Stimulated activated memory B cell treated with anti-CD40 and anti-IgM and Interleukin-4, amounts not matched to agents 10 μg/mL and 1 μg/mL and 100 μg/mL, for 72 hours (primary cell): ENCODE results near the gene SCYGR8.
"Not testable (repeated sequence)": the region's sequence is repeated elsewhere in the genome, so short reads cannot be mapped to it uniquely, and the experiment has no call there.

Source experiments
- ATAC-seq: fragments of 150-1000 bp; cut with Tn5 transposase; 2 replicates; pipeline ENCODE4 v1.10.0; 2021
- H3K27ac Mint-ChIP-seq: one replicate; pipeline ENCODE4 v1.8.0; 2022; ENCODE audit warnings: mild to moderate bottlenecking, mixed read lengths
- H3K27me3 Mint-ChIP-seq: one replicate; pipeline ENCODE4 v1.8.0; 2022; ENCODE audit warnings: mixed read lengths
- H3K36me3 Mint-ChIP-seq: one replicate; pipeline ENCODE4 v1.8.0; 2022; ENCODE audit warnings: mixed read lengths
- H3K4me1 Mint-ChIP-seq: one replicate; pipeline ENCODE4 v1.8.0; 2022; ENCODE audit warnings: mixed read lengths
- H3K4me3 Mint-ChIP-seq: one replicate; pipeline ENCODE4 v1.8.0; 2022; ENCODE audit warnings: mild to moderate bottlenecking, moderate library complexity, mixed read lengths
- H3K9me3 Mint-ChIP-seq: one replicate; pipeline ENCODE4 v1.8.0; 2022; ENCODE audit warnings: mixed read lengths

SCYGR8 gene

GRCh38 chr2:227728035-227728434 is 17.7 kb upstream of the SCYGR8 start, which contains the start of gene SCYGR7:
SCYGR7 (plus strand) TSS chr2:227728335; CDS start chr2:227728335, 0 bp downstream.
- Mint-ChIP-seq H3K9me3 (no peaks in the 10 kb centered on the region), H3K27ac (no peak within 1 kb of the TSS), H3K36me3 (no peaks in the 10 kb centered on the region), H3K4me3 (no peak within 1 kb of the TSS), H3K27me3 (peaks cover 37% of the 10 kb centered on the region), H3K4me1 (no peaks in the 10 kb centered on the region)
- no peak for ATAC-seq

- no peak for ATAC-seq
- no peaks in the 10 kb centered on the region for H3K9me3 Mint-ChIP-seq
Measured at GRCh38 chr2:227739351-227739750, 6.3 kb upstream of the SCYGR8 start.

GRCh38 chr2:227740705-227741104 is 5.0 kb upstream of the SCYGR8 start:
- ATAC-seq, H3K27ac Mint-ChIP-seq: not testable (repeated sequence)
- H3K27me3 Mint-ChIP-seq = peaks cover 33% of the 10 kb centered on the region

More at GRCh38 chr2:227739351-227739750, 6.3 kb upstream of the SCYGR8 start:
- H3K27ac Mint-ChIP-seq = no peak overlapping the region
- no peaks in the 10 kb centered on the region for H3K36me3 Mint-ChIP-seq
- peaks cover 33% of the 10 kb centered on the region for H3K27me3 Mint-ChIP-seq
- H3K4me1 Mint-ChIP-seq = no peaks in the 10 kb centered on the region
- H3K4me3 Mint-ChIP-seq = no peak overlapping the region

DNA sequence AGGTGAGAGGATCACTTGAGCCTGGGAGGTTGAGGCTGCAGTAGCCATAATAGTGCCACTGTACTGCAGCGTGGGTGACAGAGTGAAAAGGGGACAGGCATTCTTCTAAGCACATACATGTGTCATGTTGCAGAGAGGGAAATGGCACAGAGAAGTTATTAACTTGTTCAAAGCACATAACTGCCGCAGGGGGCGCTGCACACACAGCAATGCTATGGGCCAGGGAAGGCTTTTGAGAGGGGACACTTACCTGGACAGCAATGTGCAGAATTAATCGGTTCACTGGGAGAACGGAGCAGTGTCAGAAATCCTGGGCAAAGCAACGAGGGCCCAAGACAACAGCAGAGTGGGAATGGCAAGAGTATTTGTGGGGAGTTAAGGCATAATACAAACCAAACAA is 2.4 kb downstream of the SCYGR8 start:
- Mint-ChIP-seq H3K36me3 (no peaks in the 10 kb centered on the region), H3K4me1 (no peaks in the 10 kb centered on the region), H3K4me3 (no peak overlapping the region), H3K9me3 (peaks cover 3% of the 10 kb centered on the region), H3K27me3 (peaks cover 9% of the 10 kb centered on the region), H3K27ac (no peak overlapping the region)
- no peak for ATAC-seq

More at GRCh38 chr2:227740705-227741104, 5.0 kb upstream of the SCYGR8 start:
- not testable (repeated sequence) for H3K36me3 Mint-ChIP-seq, H3K4me3 Mint-ChIP-seq, H3K4me1 Mint-ChIP-seq, H3K9me3 Mint-ChIP-seq

- not testable (repeated sequence) for H3K4me1 Mint-ChIP-seq, ATAC-seq, H3K9me3 Mint-ChIP-seq, H3K27ac Mint-ChIP-seq, H3K4me3 Mint-ChIP-seq, H3K36me3 Mint-ChIP-seq
- peaks cover 32% of the 10 kb centered on the region for H3K27me3 Mint-ChIP-seq
Measured at GRCh38 chr2:227756261-227756660, 10.6 kb downstream of the SCYGR8 start.

DNA sequence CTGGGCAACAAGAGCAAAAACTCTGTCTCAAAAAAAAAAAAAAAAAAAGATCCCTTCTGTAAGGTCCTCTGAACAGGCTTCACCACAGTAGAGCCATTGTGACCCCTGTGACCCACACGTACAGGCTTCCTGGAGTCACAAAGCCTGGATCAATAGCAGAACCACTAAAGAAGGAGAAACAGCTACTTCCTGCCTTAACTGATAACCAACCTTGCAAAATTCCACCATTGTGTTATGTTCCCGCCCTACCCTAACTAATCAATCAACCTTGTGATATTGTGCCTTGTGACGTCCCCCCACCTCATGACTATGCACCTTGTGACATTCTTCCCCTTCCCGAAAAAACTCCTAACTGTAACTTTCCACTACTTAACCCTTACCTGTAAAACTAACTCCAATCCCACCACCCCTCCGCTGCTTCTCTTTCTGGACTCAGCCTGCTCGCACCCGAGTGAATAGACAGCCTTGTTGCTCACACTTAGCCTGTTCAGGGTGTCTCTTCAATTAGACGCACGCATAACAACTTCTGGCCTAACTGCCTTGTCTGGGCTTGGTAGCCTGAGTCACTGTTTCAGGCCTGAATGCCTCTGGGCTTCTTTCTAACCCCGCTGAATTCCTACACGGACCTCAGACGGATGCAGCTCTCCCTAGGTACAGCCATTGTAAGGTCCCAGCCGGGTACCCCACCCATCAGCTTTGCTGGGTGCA is 13.9 kb downstream of the SCYGR8 start:
- Mint-ChIP-seq H3K36me3 (no peaks in the 10 kb centered on the region), H3K4me1 (no peaks in the 10 kb centered on the region), H3K27me3 (peaks cover 32% of the 10 kb centered on the region), H3K4me3 (no peak overlapping the region), H3K27ac (no peak overlapping the region), H3K9me3 (no peaks in the 10 kb centered on the region)
- no peak for ATAC-seq

GRCh38 chr2:227761740-227762476 is 16.2 kb downstream of the SCYGR8 start:
- Mint-ChIP-seq H3K27ac (no peak overlapping the region), H3K9me3 (no peaks in the 10 kb centered on the region), H3K27me3 (peaks cover 30% of the 10 kb centered on the region), H3K4me3 (no peak overlapping the region), H3K4me1 (peaks cover 6% of the 10 kb centered on the region), H3K36me3 (no peaks in the 10 kb centered on the region)
- no peak for ATAC-seq

- peaks cover 6% of the 10 kb centered on the region for H3K4me1 Mint-ChIP-seq
- H3K27me3 Mint-ChIP-seq = peaks cover 13% of the 10 kb centered on the region
- H3K36me3 Mint-ChIP-seq = no peaks in the 10 kb centered on the region
- H3K9me3 Mint-ChIP-seq = no peaks in the 10 kb centered on the region
- H3K27ac Mint-ChIP-seq = no peak overlapping the region
- no peak overlapping the region for H3K4me3 Mint-ChIP-seq
- ATAC-seq = no peak
Measured at GRCh38 chr2:227765788-227766372, 20.2 kb downstream of the SCYGR8 start.

GRCh38 chr2:227766373-227766883 is 20.7 kb downstream of the SCYGR8 start:
- peak; percentile 75 for ATAC-seq
- peaks cover 6% of the 10 kb centered on the region for H3K4me1 Mint-ChIP-seq
- no peak overlapping the region for H3K27ac Mint-ChIP-seq
- peaks cover 8% of the 10 kb centered on the region for H3K27me3 Mint-ChIP-seq
- no peaks in the 10 kb centered on the region for H3K36me3 Mint-ChIP-seq
- H3K9me3 Mint-ChIP-seq = no peaks in the 10 kb centered on the region
- H3K4me3 Mint-ChIP-seq = no peak overlapping the region

DNA sequence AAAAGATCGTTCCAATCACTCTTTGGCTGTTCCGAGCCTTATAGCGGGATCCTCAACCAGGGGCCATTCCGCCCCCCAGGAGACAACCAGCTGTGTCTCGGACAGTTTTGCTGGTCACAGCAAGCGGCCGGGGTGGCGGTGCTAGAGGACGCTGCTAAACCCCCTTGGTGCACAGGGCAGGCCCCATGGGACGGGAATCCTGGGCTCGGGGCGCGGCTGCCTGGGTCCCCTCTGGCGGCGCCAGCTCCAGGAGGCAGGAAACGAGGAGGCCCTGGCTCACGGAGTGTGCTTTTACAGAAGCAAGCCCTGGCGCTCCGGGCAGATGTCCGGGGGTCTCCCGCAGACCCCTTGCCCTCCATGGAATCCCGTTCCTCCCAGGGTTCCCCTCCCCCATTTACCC is 22.1 kb downstream of the SCYGR8 start:
- H3K4me1 Mint-ChIP-seq = peaks cover 6% of the 10 kb centered on the region
- no peaks in the 10 kb centered on the region for H3K9me3 Mint-ChIP-seq
- H3K4me3 Mint-ChIP-seq = no peak overlapping the region
- H3K27ac Mint-ChIP-seq = no peak overlapping the region
- H3K27me3 Mint-ChIP-seq = peaks cover 8% of the 10 kb centered on the region
- no peaks in the 10 kb centered on the region for H3K36me3 Mint-ChIP-seq
- ATAC-seq = no peak

DNA sequence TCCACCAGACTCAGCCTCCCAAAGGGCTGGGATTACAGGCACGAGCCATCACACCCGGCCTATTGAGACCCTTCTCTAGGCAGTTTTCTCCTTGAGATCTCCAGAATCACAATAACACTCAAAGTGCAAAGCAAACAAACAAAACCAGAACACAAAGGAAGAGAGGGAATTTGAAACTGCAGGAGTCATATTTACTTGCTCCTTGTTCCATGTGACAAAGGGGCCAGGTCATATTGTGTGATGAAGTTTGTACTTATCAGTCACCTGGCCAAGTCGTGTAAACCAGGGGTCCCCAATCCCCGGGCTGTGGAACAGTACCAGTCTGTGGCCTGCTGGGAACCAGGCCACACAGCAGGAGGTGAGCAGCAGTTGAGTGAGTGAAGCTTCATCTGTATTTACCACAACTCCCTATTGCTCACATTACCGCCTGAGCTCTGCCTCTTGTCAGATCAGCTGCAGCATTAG is 26.5 kb downstream of the SCYGR8 start:
- Mint-ChIP-seq H3K36me3 (no peaks in the 10 kb centered on the region), H3K27ac (no peak overlapping the region), H3K4me3 (no peak overlapping the region), H3K4me1 (no peaks in the 10 kb centered on the region), H3K9me3 (no peaks in the 10 kb centered on the region), H3K27me3 (no peaks in the 10 kb centered on the region)
- ATAC-seq = no peak

- Mint-ChIP-seq H3K4me3 (no peak overlapping the region), H3K27me3 (no peaks in the 10 kb centered on the region), H3K4me1 (no peaks in the 10 kb centered on the region), H3K36me3 (no peaks in the 10 kb centered on the region), H3K9me3 (no peaks in the 10 kb centered on the region), H3K27ac (no peak overlapping the region)
- no peak for ATAC-seq
Measured at GRCh38 chr2:227772932-227773331, 27.2 kb downstream of the SCYGR8 start.

DNA sequence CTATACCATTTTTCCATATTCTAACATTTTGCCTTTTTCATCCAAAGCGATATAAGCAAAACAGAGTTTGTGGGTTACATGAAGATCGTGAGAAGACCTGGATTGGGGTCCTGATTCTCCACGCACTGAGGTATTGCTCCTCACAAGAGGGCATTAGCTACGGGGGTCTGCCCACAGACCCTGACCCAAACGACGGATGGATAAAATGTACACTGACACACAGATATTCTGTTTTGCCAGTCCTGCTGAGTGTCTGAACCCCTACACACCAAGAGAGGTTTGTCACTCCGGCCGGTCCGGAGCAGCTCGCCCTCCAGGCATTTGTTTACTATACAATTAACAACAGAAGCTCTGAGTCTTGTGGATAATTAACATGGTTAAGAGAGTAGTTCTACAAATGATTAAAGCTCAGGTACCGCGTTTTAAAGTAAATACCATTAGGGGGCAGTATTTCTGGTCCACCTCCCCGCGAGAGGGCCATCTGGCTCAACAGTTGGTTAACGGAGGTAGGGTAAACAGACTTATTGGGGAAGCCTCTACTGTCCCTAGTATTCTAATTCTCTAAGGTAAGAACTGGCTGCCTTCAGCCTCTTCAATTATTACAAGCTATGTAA is 28.4 kb downstream of the SCYGR8 start:
- no peaks in the 10 kb centered on the region for H3K9me3 Mint-ChIP-seq
- no peaks in the 10 kb centered on the region for H3K36me3 Mint-ChIP-seq
- no peak for ATAC-seq
- no peaks in the 10 kb centered on the region for H3K4me1 Mint-ChIP-seq
- no peak overlapping the region for H3K4me3 Mint-ChIP-seq
- no peaks in the 10 kb centered on the region for H3K27me3 Mint-ChIP-seq
- no peak overlapping the region for H3K27ac Mint-ChIP-seq

DNA sequence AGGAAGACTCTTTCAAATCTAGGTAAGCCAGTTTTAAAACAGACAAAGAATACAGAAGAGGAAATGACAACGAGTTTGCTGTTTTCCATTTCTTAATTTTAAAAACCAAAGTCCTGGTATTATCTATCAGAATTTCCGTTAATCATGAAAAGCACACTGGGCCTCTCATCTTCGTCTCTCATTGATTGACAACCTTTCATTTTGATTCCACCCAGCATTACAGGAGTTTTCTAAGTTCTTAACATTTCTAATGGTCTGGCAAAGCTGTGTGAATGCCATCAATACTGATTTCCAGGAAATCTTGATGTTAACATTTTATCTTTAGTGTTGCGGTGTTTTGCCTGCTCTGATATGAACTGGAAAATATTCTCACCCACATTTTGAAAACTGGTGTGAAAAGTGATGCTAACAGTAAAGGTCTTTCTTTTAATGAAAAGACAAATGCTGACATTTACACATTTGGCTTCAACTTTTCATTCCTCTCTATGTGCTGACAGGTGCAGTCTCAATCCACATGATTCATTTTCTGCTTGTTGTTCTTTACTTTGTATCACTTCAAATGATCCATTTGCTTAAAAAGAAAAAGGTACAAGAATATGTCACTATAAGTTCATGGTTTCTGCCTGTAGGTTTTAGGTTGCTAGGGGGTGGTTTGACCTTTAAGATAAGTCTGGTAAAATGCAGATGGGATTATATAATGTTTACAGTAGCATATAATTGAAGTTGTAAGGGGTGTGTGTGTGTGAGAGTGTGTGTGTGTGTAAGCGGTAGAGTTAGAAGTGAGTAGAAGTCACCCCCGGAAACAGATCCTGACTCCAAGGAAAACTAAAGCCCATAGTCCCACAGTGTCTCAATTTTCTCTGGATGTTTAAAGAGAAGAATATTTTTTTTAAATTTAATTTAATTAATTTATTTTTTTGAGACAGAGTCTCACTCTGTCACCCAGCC is 29.5 kb downstream of the SCYGR8 start:
- H3K4me1 Mint-ChIP-seq = no peaks in the 10 kb centered on the region
- ATAC-seq = no peak
- no peak overlapping the region for H3K4me3 Mint-ChIP-seq
- H3K9me3 Mint-ChIP-seq = no peaks in the 10 kb centered on the region
- no peak overlapping the region for H3K27ac Mint-ChIP-seq
- no peaks in the 10 kb centered on the region for H3K36me3 Mint-ChIP-seq
- no peaks in the 10 kb centered on the region for H3K27me3 Mint-ChIP-seq
